Coronary artery (tissue), 2 donors: ENCODE measurements around the gene ECT2L.

ENCODE experiments used
- DNase-seq: peaks from one replicate; pipeline ENCODE4 v3.0.0-alpha.2; 2017; ENCODE audit warnings: low spot score
- H3K27ac ChIP-seq, 2 donors: fragments of 200-600 bp; sonication (generic); one replicate each; pipeline ENCODE4 v1.5.1; 2016 to 2019
- H3K4me3 ChIP-seq: fragments of 200-600 bp; sonication (generic); 2 replicates; pipeline ENCODE4 v1.5.1; 2016; ENCODE audit warnings: mild to moderate bottlenecking, moderate library complexity
- TF ChIP-seq, protein P1 (sequence below): fragments of 200-600 bp; sonication (generic); IDR thresholded peaks from one replicate; pipeline ENCODE4 v1.5.1; 2019; ENCODE audit warnings: antibody characterized with exemption

ECT2L gene

DNA sequence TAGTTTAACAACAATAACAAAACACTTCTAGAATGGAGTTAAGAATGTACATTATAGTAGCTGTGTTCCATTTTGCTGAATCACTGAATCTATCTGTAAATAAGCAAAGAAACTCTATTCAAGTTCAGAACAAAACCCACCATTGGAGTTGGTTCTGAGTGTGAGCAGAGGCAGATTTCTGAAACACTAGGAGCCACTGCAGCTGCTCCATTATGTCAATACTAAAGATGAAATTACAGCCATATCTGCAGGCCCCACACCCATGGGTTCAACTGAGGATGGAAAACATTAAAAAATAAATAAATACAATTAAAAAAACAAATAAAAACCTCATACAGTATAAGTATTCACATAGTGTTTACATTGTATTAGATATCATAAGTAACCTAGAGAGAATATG is 101.1 kb downstream of the ECT2L start:
- TF ChIP-seq, protein P1, sequence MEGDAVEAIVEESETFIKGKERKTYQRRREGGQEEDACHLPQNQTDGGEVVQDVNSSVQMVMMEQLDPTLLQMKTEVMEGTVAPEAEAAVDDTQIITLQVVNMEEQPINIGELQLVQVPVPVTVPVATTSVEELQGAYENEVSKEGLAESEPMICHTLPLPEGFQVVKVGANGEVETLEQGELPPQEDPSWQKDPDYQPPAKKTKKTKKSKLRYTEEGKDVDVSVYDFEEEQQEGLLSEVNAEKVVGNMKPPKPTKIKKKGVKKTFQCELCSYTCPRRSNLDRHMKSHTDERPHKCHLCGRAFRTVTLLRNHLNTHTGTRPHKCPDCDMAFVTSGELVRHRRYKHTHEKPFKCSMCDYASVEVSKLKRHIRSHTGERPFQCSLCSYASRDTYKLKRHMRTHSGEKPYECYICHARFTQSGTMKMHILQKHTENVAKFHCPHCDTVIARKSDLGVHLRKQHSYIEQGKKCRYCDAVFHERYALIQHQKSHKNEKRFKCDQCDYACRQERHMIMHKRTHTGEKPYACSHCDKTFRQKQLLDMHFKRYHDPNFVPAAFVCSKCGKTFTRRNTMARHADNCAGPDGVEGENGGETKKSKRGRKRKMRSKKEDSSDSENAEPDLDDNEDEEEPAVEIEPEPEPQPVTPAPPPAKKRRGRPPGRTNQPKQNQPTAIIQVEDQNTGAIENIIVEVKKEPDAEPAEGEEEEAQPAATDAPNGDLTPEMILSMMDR, result no peak
- Histone ChIP-seq H3K27ac (no peak overlapping the region), H3K4me3 (no peak overlapping the region)
- DNase-seq, result no peak

DNA sequence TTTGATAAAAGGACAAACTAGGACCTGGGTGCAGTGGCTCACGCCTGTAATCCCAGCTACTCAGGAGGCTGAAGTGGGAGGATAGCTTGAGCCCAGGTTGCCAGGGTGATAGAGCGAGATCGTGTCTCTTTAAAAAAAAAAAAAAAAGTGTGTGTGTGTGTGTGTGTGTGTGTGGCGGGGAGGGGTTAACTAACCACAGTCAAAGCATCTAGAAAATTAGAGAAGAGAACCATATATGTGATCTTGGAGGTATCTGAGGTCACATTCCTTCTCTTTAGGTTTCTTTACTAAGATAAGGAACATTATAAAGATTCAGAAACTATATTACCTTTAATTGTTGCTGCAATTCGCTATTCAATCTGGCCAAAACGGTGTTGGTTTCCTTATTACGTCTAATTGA is 111.3 kb downstream of the ECT2L start:
- Histone ChIP-seq H3K27ac (no peak overlapping the region), H3K4me3 (no peak overlapping the region)
- no peak for DNase-seq
- TF ChIP-seq, protein P1, result no peak

DNA sequence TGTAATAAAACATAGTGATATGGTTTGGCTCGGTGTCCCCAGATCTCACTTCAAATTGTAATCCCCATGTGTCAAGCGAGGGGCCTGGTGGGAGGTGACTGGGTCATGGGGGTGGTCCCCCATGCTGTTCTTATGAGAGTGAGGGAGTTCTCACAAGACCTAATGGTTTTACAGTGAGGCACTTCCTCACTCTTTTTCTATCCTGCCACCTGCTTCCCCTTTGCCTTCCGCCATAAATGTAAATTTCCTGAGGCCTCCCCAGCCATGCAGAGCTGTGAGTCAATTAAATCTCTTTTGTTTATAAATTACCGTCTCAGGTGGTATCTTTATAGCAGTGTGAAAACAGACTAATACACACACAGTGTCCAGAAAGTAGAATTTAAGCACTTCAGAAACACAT is 113.6 kb downstream of the ECT2L start:
- Histone ChIP-seq H3K4me3 (no peak overlapping the region), H3K27ac (no peak overlapping the region)
- DNase-seq, result no peak
- TF ChIP-seq, protein P1, result no peak

DNA sequence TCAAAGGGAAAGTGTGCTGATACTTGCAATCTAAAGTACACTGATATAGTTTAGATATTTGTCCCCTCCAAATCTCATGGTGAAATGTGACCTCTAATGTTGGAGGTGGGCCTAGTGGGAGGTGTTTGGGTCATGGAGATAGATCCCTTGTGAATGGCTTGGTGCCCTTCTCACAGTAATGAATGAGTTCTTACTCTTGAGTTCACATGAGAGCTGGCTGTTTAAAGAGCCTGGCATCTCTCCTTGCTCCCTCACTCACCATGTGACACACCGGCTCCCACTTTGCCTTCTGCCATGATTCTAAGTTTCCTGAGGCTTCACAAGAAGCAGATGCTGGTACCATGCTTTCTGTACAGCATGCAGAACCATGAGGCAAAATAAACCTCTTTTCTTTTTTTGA is 114.1 kb downstream of the ECT2L start:
- H3K4me3 ChIP-seq, result no peak overlapping the region

DNA sequence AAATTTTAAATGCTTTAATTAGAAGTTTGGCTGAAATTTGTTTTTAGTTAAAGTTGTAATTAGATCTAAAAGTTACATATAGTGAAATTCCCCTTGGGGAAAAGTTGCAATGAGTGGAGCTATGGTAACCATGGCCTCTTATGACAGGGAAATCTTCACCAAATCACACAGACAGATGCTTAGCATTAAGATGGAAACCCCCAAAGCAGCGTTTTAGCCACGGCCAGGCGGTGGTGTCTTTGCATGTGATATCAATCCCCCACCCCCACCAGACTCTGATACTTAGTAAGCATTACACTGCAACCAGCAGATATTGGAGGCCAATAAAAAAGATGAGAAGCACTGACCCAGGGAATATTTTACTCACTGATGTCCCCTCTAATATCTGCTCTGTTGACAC is 116.4 kb downstream of the ECT2L start:
- TF ChIP-seq, protein P1, result no peak
- no peak for DNase-seq
- Histone ChIP-seq H3K4me3 (no peak overlapping the region), H3K27ac (no peak overlapping the region)

More for the DNA sequence above, 114.1 kb downstream of the ECT2L start:
- TF ChIP-seq, protein P1, result no peak
- no peak for DNase-seq
- no peak overlapping the region for H3K27ac ChIP-seq

DNA sequence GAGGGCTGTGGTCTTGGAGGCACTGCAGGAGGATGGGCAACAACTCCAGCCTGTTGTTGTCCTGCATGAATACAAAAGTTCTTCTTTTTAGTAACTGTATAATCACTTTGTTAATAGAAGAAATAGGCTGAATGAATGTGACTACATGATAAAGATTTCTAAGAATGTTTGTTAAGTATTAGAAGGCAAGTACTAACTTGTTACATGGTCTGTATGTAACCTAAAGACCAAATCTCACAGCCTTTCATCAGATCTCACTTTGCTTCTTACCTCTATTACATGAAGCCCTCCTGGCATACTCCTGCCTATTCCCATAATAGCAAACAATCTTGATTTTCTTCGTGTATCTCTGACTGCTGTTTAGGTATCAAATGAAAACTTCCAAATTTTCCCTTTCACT is 118.8 kb downstream of the ECT2L start:
- TF ChIP-seq, protein P1, result no peak

DNA sequence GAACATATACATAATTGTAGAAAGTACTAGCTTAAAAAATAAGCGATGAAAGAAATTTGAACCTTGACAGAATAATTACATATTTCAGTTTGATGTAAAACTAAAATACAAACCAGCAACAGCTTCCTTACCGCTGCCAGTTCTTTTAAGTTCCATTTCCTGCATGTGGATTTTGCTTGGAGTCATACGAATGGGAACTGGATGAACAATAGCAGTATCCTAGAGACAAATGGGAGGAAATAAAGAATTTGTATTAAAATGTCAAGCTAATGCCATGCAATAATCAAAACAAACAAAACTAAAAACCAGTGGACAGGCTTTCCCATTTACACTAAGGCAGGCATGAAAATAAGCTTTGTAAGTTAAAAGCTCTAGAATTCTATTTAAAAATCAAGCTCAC is 125.0 kb downstream of the ECT2L start:
- DNase-seq, result no peak
- Histone ChIP-seq H3K4me3 (no peak overlapping the region), H3K27ac (no peak overlapping the region)
- TF ChIP-seq, protein P1, result no peak

More for the DNA sequence above, 118.8 kb downstream of the ECT2L start:
- H3K27ac ChIP-seq, result no peak overlapping the region
- no peak overlapping the region for H3K4me3 ChIP-seq
- DNase-seq, result no peak
